GM10248 (cell line): ENCODE measurements around the gene HSPB1.

ENCODE experiments used
- CTCF ChIA-PET: fragments of 300-600 bp; sonication (Branson Sonifier 250); formaldehyde crosslinking; extraction: SDS; loops from one replicate; lab custom pipeline; 2021; ENCODE audit warnings: antibody characterized with exemption; lab: Yijun Ruan, JAX
- POLR2A ChIA-PET: fragments of 350-650 bp; sonication (Branson Sonifier 250); formaldehyde crosslinking; extraction: SDS; loops from one replicate; lab custom pipeline; 2020; ENCODE audit warnings: antibody characterized with exemption; lab: Yijun Ruan, JAX
- DNase-seq: peaks from one replicate; pipeline ENCODE4 v3.0.0; 2012; ENCODE audit errors: extremely low spot score
- CTCF ChIP-seq: IDR thresholded peaks from 2 replicates; pipeline ENCODE4 v1.5.1; 2012; ENCODE audit warnings: mild to moderate bottlenecking, low read depth; ENCODE audit errors: extremely low read depth, missing control alignments, control extremely low read depth

HSPB1 gene

GRCh38 chr7:76346778-76347177 is 44.3 kb downstream of the HSPB1 start:
- no peak for TF ChIP-seq CTCF

DNA sequence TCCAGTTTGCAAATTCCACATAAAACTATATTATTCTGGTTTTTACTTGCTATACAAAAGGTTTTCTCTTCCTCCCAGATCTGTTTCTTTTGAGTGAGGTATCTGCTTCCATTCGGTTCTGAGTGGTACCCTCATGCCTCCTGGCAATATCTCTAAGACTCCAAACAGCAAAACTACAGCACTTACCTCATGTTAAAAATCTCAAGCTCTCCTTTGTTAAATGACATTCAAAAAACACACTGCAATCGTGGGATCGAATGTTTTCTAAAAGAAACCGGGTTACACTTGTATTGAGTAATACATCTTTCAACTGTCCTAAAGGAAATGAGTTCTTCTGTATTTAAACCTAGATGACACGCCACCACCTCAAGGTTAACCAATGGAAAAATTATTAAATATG is 45.2 kb downstream of the HSPB1 start:
- POLR2A ChIA-PET, result no interaction called here
- CTCF ChIA-PET, result interaction anchor here (0.8 to 1.4 kb wide), 3 partner anchors 13 to 34 kb away, joined by 3 to 5 read pairs (median 4); no protein-coding TSS in a partner anchor
- TF ChIP-seq CTCF, result no peak
- no peak for DNase-seq

More at GRCh38 chr7:76346778-76347177, 44.3 kb downstream of the HSPB1 start:
- ChIA-PET POLR2A (no interaction called here), CTCF (no interaction called here)
- DNase-seq, result no peak

DNA sequence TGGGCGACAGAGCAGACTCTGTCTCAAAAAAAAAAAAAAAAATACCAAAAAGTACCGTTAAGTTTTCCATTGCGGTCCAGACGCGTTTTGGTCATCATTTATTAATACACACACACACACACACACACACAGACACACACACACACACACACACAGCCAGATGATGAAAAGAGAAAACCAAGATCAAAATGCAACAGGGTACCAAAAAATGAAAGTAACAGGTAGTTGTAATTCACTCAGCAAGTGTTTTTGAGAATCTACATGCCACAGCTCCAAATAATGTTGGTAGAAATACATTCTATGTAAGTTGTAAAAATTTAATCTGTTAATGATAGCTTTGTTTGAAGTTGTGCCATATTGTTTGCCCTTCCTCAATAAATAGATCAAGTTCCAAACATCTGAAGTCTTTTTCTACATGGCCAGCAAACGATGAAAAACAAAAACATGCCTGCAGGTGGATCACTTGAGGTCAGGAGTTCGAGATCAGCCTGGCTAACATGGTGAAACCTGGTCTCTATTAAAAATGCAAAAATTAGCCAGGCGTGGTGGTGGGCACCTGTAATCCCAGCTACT is 46.9 kb downstream of the HSPB1 start:
- no peak for DNase-seq
- ChIA-PET CTCF (interaction anchor here (1.3 to 3.3 kb wide), 3 partner anchors 8 to 58 kb away, joined by 3 to 7 read pairs (median 6); no protein-coding TSS in a partner anchor), POLR2A (no interaction called here)
- TF ChIP-seq CTCF, result no peak

DNA sequence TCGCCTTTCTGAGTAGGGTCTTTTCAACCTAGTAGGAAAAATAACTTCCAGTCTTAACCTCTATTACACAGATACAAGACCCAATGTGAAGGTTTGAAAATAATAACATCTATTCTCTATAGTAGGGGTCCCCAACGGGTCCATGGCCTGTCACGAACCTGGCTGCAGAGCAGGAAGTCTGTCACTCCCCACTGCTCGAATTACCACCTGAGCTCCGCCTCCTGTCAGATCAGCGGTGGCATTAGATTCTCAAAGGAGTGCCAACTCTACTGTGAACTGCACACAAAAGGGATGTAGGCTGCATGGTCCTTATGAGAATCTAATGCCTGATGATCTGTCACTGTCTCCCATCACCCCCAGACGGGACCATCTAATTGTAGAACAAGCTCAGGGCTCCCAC is 48.9 kb downstream of the HSPB1 start:
- no peak for DNase-seq
- TF ChIP-seq CTCF, result no peak
- POLR2A ChIA-PET, result interaction anchor here (1.8 kb wide), 1 partner anchor 14 kb away, joined by 4 read pairs; no protein-coding TSS in a partner anchor
- CTCF ChIA-PET, result interaction anchor here (1.1 to 3.3 kb wide), 9 partner anchors 9 to 60 kb away, joined by 3 to 7 read pairs (median 6); no protein-coding TSS in a partner anchor

GRCh38 chr7:76352193-76352592 is 49.7 kb downstream of the HSPB1 start:
- no peak for TF ChIP-seq CTCF
- ChIA-PET CTCF (interaction anchor here (1.1 to 3.3 kb wide), 9 partner anchors 9 to 61 kb away, joined by 3 to 7 read pairs (median 5); no protein-coding TSS in a partner anchor), POLR2A (interaction anchor here (1.8 kb wide), 1 partner anchor 13 kb away, joined by 4 read pairs; no protein-coding TSS in a partner anchor)
- peak; percentile 35 for DNase-seq

DNA sequence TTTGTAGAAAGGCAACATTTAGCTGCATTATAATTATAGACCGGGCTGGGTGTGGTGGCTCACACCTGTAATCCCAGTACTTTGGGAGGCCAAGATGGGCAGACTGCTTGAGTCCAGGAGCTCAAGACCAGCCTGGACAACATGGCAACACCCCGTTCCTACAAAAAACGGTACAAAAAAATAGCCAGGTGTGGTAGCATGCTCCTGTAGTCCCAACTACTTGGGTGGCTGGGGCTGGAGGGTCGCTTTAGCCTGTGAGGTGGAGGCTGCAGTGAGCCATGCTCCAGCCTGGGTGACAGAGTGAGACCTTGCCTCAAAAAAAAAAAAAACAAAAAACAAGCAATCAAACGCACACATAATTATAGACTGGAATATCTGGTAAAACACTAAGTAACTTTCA is 51.3 kb downstream of the HSPB1 start:
- DNase-seq, result no peak
- ChIA-PET POLR2A (no interaction called here), CTCF (interaction anchor here (0.8 to 2.1 kb wide), 8 partner anchors 10 to 40 kb away, joined by 3 to 7 read pairs (median 4); no protein-coding TSS in a partner anchor)
- no peak for TF ChIP-seq CTCF
